ENCODE data around the gene MTCH2.

DNA sequence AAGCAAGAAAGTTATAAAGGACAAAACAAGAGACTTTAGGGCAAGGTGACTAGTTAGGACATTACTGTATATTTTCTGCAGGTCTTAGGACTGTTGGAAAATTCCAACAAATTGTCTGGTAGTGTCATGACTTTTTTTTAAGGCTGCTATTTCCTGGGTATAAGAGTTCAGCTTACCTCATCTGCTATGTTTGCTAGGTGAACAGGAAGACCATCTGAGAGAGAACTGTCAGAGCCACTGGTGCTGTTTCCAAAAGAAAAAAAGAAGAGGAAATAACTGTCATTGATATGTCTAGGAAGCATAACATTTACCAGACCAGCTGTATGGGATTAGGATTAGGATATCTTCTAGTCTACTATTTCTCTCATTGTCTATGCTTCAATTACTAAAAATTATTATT lies 26.3 kb upstream of the MTCH2 start:
- TF ChIP-seq, protein P1, sequence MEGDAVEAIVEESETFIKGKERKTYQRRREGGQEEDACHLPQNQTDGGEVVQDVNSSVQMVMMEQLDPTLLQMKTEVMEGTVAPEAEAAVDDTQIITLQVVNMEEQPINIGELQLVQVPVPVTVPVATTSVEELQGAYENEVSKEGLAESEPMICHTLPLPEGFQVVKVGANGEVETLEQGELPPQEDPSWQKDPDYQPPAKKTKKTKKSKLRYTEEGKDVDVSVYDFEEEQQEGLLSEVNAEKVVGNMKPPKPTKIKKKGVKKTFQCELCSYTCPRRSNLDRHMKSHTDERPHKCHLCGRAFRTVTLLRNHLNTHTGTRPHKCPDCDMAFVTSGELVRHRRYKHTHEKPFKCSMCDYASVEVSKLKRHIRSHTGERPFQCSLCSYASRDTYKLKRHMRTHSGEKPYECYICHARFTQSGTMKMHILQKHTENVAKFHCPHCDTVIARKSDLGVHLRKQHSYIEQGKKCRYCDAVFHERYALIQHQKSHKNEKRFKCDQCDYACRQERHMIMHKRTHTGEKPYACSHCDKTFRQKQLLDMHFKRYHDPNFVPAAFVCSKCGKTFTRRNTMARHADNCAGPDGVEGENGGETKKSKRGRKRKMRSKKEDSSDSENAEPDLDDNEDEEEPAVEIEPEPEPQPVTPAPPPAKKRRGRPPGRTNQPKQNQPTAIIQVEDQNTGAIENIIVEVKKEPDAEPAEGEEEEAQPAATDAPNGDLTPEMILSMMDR (IDR thresholded peaks at IDR 0.05): no peak
- no peak for TF ChIP-seq POLR2AphosphoS5 (IDR thresholded peaks at IDR 0.05)
- TF ChIP-seq POLR2A (IDR thresholded peaks at IDR 0.05): no peak
- TF ChIP-seq EP300 (IDR thresholded peaks at IDR 0.05): no peak
